Omental fat pad (tissue), 4 donors: ENCODE results near the gene COL23A1. TPM values are rescaled to one million over a fixed set of nuclear protein-coding genes. Genes with fewer than 3 reads are reported as not detected.

Experiments
- ATAC-seq: fragments of 150-250 bp; one replicate; pipeline ENCODE4 v1.9.1; 2016; ENCODE audit warnings: mild to moderate bottlenecking, moderate library complexity; ENCODE audit not compliant: low FRiP score
- DNase-seq: peaks from one replicate; pipeline ENCODE4 v3.0.0-alpha.2; 2019; ENCODE audit warnings: low spot score
- total RNA-seq, 4 donors: library from RNA; depleted of rRNA; stranded (reverse); fragments of >200 nt; gene quantifications; one replicate each; pipeline ENCODE4 v1.1.0, GENCODE V29; 2016
- TF ChIP-seq, protein P1 (sequence below), 3 donors: fragments of 450-650 bp; IDR thresholded peaks; one replicate each; pipeline ENCODE4 v1.5.1; 2016 to 2017; ENCODE audit warnings: antibody characterized with exemption in 3 of 3, mild to moderate bottlenecking in 3 of 3, moderate library complexity in 2 of 3

Gene COL23A1
- total RNA-seq, 4 donors from 2014 or later: 0.12 to 1.0 (median 0.49) TPM

DNA sequence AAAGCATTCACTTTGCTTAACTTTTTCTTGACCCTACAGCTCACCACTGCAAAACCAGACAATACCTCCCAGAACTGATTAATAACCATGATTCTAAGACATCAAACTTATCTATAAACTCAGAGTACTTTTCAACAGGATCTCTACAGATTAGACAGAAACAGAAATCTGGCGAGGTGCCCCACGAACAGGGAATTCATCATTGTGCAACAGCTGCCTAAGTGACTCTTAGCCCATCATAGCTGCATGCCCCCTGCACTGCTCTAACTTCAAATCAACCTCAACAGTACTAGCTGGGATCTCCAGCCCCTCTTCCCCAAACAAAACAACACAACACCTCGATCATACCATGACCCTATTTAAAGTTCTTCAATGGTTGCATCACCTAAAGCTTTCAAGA is 16.1 kb upstream of the COL23A1 start:
- TF ChIP-seq, protein P1, sequence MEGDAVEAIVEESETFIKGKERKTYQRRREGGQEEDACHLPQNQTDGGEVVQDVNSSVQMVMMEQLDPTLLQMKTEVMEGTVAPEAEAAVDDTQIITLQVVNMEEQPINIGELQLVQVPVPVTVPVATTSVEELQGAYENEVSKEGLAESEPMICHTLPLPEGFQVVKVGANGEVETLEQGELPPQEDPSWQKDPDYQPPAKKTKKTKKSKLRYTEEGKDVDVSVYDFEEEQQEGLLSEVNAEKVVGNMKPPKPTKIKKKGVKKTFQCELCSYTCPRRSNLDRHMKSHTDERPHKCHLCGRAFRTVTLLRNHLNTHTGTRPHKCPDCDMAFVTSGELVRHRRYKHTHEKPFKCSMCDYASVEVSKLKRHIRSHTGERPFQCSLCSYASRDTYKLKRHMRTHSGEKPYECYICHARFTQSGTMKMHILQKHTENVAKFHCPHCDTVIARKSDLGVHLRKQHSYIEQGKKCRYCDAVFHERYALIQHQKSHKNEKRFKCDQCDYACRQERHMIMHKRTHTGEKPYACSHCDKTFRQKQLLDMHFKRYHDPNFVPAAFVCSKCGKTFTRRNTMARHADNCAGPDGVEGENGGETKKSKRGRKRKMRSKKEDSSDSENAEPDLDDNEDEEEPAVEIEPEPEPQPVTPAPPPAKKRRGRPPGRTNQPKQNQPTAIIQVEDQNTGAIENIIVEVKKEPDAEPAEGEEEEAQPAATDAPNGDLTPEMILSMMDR (IDR thresholded peaks at IDR 0.05): no peak
- DNase-seq (no peak), ATAC-seq (no peak)

DNA sequence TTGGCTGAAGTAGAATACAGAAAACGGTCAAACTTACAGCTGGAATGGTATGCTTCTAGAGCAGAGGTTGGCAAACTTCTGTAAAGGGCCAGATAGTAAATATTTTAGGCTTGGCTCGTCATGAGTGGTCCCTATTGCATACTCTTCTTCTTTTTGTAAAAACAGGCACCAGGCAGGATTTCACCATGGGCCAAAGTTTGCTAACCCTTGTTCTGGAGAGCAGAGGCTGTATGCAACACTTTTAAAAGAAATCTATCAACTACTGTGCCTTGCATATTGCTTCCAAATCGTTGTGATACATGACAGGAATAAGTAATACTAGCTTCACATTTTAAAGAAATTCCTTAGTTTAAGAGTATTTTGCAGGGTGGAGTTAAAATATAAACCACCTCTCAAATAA is 15.6 kb upstream of the COL23A1 start:
- ATAC-seq (no peak), DNase-seq (no peak)
- TF ChIP-seq, protein P1 (IDR thresholded peaks at IDR 0.05): no peak

DNA sequence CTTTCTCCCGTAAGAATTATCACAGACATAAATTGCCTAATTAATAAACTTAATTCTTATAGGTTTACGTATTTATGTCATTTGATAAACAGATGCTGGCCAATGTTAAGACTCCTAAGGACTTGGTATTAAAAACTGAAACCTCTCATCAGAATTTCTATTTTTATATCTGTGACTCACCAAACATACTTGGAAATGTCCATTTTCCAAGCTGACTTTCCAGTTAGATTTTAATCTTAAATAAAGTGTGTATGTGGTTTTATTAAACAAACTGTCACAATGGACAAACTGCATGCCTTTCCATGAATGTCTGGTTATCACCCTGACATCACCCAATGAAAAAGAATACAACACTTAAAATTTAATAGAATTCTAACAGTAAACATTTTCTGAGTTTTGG is 12.6 kb upstream of the COL23A1 start:
- ATAC-seq: no peak
- TF ChIP-seq, protein P1 (IDR thresholded peaks at IDR 0.05): no peak

DNA sequence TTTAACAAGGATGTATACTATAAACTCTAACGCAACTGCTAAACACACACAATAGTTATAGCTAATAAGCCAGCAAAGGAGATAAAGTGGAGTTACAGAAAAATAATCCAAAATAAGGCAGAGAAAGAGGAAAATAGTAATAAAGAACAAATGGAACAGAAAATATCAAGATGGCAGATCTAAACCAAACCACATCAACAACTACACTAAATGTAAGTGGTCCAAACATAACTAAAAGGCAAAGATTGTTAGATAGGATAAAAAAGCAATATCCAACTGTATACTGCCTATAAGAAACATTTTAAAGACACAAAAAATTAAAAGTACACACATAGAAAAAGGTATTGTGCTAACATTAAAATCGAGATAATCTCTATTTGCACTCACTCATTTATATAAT is 5.6 kb upstream of the COL23A1 start:
- TF ChIP-seq, protein P1 (IDR thresholded peaks at IDR 0.05): no peak
- no peak for DNase-seq
- ATAC-seq: no peak

More for the DNA sequence above, 12.6 kb upstream of the COL23A1 start:
- DNase-seq: no peak

DNA sequence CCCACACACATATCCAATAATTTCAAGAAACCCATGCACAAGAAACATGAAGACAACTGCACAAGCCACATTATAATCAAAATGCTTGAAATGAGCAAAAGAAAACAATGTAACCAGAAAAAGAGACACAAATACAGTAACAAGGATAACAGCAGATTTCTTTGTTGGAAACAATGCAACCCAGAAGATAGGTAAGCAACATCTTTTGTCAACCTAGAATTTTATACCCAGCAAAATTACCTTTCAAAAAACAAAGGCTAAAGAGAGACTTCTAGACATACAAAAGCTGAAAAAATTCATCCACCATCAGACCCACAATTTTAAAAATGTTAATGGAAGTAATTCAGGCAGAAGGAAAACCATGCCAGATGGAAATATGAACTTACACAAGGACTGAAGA is 5.0 kb upstream of the COL23A1 start:
- TF ChIP-seq, protein P1 (IDR thresholded peaks at IDR 0.05): no peak
- no peak for ATAC-seq
- DNase-seq: no peak

DNA sequence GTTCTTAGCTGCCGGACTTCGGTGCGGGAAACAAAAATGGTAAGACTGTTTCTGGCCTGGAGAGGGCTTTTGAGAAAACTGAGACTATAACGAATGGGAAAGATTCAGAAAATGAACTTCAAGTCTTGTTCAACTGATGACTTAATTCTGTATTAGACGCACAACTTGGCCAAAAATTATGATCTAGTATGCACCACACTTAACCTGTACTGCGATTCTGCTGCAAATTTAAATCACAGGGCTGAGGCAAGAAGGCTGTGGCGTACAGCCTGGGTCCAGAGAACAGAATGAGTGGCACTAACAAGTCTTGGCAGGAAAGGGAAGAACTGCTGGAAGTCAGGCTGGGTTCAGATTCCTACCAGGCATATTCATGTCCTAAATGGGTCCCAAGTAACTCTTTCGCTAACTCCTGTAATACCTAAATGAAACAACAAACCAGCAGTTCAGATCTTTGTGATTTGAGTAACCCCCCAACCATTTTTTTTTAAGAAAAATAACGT is 781 bp upstream of the COL23A1 start:
- TF ChIP-seq, protein P1 (IDR thresholded peaks at IDR 0.05): no peak
- no peak for DNase-seq
- no peak for ATAC-seq
